K562 (cell line): ENCODE measurements around the gene CERS3. TPM values are rescaled to one million over a fixed set of nuclear protein-coding genes. Genes with fewer than 3 reads are reported as not detected.

ENCODE experiments used
- ATAC-seq: fragments of 200-7000 bp; cut with Tn5 transposase; 3 replicates; pipeline ENCODE4 v1.9.1; 2020; ENCODE audit warnings: moderate library complexity
- BruUV-seq: library from RNA; stranded (reverse); fragments of 400-500 nt; replicated peaks from 2 replicates; lab custom pipeline; 2021; lab: Mats Ljungman, UMichigan
- CTCF ChIA-PET: fragments of 300-600 bp; formaldehyde crosslinking; extraction: SDS; loops from one replicate; lab custom pipeline; 2021; ENCODE audit warnings: low intra/inter-chr PET ratio; lab: Yijun Ruan, JAX
- POLR2A ChIA-PET: fragments of 300-600, 350-650 bp; sonication (Branson Sonifier 250); formaldehyde crosslinking; extraction: SDS; loops from one replicate; lab custom pipeline; 2021; ENCODE audit warnings: antibody characterized with exemption, inconsistent platforms; lab: Yijun Ruan, JAX
- DNase-seq, 4 experiments: peaks; one replicate each; pipeline versions ENCODE4 v3.0.0 to v3.0.0-alpha.2; 2011 to 2018; ENCODE audit warnings: low spot score in 3 of 4, mixed read lengths in 3 of 4; ENCODE audit errors: extremely low read depth in 1 of 4
- FAIRE-seq: peaks from 2 replicates; lab custom pipeline; 2011; peaks lifted over from hg19 to GRCh38; lab: Jason Lieb, UNC
- H2AFZ ChIP-seq: 2 replicates; pipeline ENCODE4 v1.6.0; 2011; ENCODE audit warnings: low read depth, low read length, control low read depth, inconsistent platforms
- H3K27ac ChIP-seq: fragments of 200-600 bp; 3 replicates; pipeline ENCODE4 v1.8.0; 2011; ENCODE audit warnings: low read depth, mild to moderate bottlenecking, control low read depth, inconsistent platforms, low read length, moderate library complexity, mixed read lengths; ENCODE audit errors: extremely low read depth
- H3K27me3 ChIP-seq, 2 experiments: fragments of 300-600 bp in 1 of 2; 2 replicates in 1 of 2; 3 replicates in 1 of 2; pipeline versions ENCODE4 v1.6.0 to v1.8.0; 2011; ENCODE audit warnings: inconsistent platforms in 2 of 2, low read length in 2 of 2, mild to moderate bottlenecking in 1 of 2, mixed read lengths in 1 of 2, moderate library complexity in 1 of 2; ENCODE audit not compliant: control insufficient read depth in 2 of 2, insufficient read depth in 2 of 2
- H3K36me3 ChIP-seq: fragments of 300-600 bp; 3 replicates; pipeline ENCODE4 v1.8.0; 2011; ENCODE audit warnings: mild to moderate bottlenecking, low read length, inconsistent platforms; ENCODE audit not compliant: control insufficient read depth, insufficient read depth
- H3K4me1 ChIP-seq, 2 experiments: fragments of 200-600 bp in 1 of 2; replicated peaks in 1 of 2; 2 replicates in 1 of 2; 3 replicates in 1 of 2; pipeline versions ENCODE4 v1.5.1 to v1.8.0; 2011; ENCODE audit warnings: inconsistent platforms in 2 of 2, low read length in 2 of 2, mild to moderate bottlenecking in 1 of 2, mixed read lengths in 1 of 2, moderate library complexity in 1 of 2; ENCODE audit not compliant: control insufficient read depth in 2 of 2, insufficient read depth in 2 of 2
- H3K4me2 ChIP-seq: 2 replicates; pipeline ENCODE4 v1.6.1; 2011; ENCODE audit warnings: low read length, control low read depth, inconsistent platforms, mixed read lengths; ENCODE audit not compliant: insufficient read depth
- H3K4me3 ChIP-seq: fragments of 200-600 bp; sonication (generic), shearing (Covaris generic); 2 replicates; pipeline ENCODE4 v1.5.1; 2016; ENCODE audit warnings: control low read depth, inconsistent platforms
- H3K79me2 ChIP-seq: fragments of 200-600 bp; 3 replicates; pipeline ENCODE4 v1.8.0; 2011; ENCODE audit warnings: low read length, inconsistent platforms; ENCODE audit not compliant: control insufficient read depth, insufficient read depth
- H3K9ac ChIP-seq, 2 experiments: 2 replicates each; pipeline versions ENCODE4 v1.6.0 to v1.6.1; 2011; ENCODE audit warnings: low read depth in 2 of 2, low read length in 2 of 2, control low read depth in 1 of 2, inconsistent platforms in 1 of 2, mild to moderate bottlenecking in 1 of 2, mixed read lengths in 1 of 2; ENCODE audit not compliant: insufficient read depth in 1 of 2
- H3K9me1 ChIP-seq: one replicate; pipeline ENCODE4 v1.6.0; 2011; ENCODE audit warnings: inconsistent platforms, mild to moderate bottlenecking, low read length, moderate library complexity; ENCODE audit not compliant: control insufficient read depth, insufficient read depth
- H3K9me3 ChIP-seq: replicated peaks from 2 replicates; pipeline ENCODE4 v1.5.1; 2011; ENCODE audit warnings: low read depth, low read length, inconsistent platforms; ENCODE audit not compliant: control insufficient read depth, insufficient read depth
- H4K20me1 ChIP-seq: replicated peaks from 2 replicates; pipeline ENCODE4 v1.6.1; 2011; ENCODE audit warnings: low read length, inconsistent platforms, mixed read lengths; ENCODE audit not compliant: control insufficient read depth, insufficient read depth
- CHCHD3 ChIP-seq: fragments of 250-450 bp; sonication (Bioruptor Pico); IDR thresholded peaks from 2 replicates; pipeline ENCODE4 v2.1.2; 2022; ENCODE audit warnings: mild to moderate bottlenecking
- CTCFL ChIP-seq: IDR thresholded peaks from 2 replicates; pipeline ENCODE4 v1.6.1; 2011; ENCODE audit warnings: borderline replicate concordance, low read depth, mild to moderate bottlenecking, moderate library complexity, low read length; ENCODE audit not compliant: insufficient read depth, poor library complexity, severe bottlenecking
- TAF15 ChIP-seq: fragments of 200-400 bp; formaldehyde crosslinking; IDR thresholded peaks from 2 replicates; pipeline ENCODE4 v1.6.1; 2017; ENCODE audit warnings: mild to moderate bottlenecking, low read depth, low read length, moderate library complexity
- ZBTB26 ChIP-seq: fragments of 450-650 bp; formaldehyde crosslinking; IDR thresholded peaks from 2 replicates; pipeline ENCODE4 v1.4.0; 2022; ENCODE audit warnings: missing genetic modification characterization
- WGBS: fragments of 100-300 bp; shearing (Covaris generic); methylation state at CpG from one replicate; pipeline ENCODE4 v1.1.6; 2016; ENCODE audit warnings: low coverage, mixed read lengths; ENCODE audit not compliant: insufficient coverage; ENCODE audit errors: missing lambda C conversion rate; 5-methylcytosine and 5-hydroxymethylcytosine counted together
- in situ Hi-C: fragments of 300-500 bp; cut with MboI; formaldehyde crosslinking; loops from 4 replicates; pipeline ENCODE4 v1.15.0; 2018; ENCODE audit warnings: inconsistent platforms, mixed read lengths
- intact Hi-C: fragments of 100-400 bp; cut with micrococcal nuclease; formaldehyde crosslinking; loops from 2 replicates; pipeline ENCODE4 v1.14.2; 2022
- polyA plus RNA-seq, 8 experiments: library from polyadenylated mRNA; depleted of rRNA in 4 of 8; stranded (reverse) in 5 of 8; unstranded in 3 of 8; fragments of >200 nt; fragmentation: Nextera tagmentation in 2 of 8; fragmentation: Illumina TruSeq in 1 of 8; extraction: Ambion mirVana in 2 of 8; extraction: Trizol in 1 of 8; gene quantifications; 2 replicates each; pipeline versions ENCODE4 v1.2.1 to v1.2.3, GENCODE V29; 2011 to 2014; ENCODE audit warnings: inconsistent platforms in 1 of 8, missing spikeins in 1 of 8
- total RNA-seq, 7 experiments: library from RNA; depleted of rRNA in 6 of 7; stranded (reverse); fragments of >200 nt in 6 of 7; fragmentation: Illumina TruSeq in 2 of 7; extraction: Trizol in 2 of 7; gene quantifications; 2 replicates each; pipeline versions ENCODE4 v1.2.1 to v1.2.3, GENCODE V29; 2011 to 2021; ENCODE audit warnings: low replicate concordance in 1 of 7

Gene CERS3
- total and polyA plus RNA-seq, 9 of the 15 experiments (the other 6 are each of a cell fraction or from before 2014, with no cell fraction given), result not detected

- no peak for TF ChIP-seq ZBTB26 (CRISPR knock-in tag)
Observed at GRCh38 chr15:100437261-100437660, 91.5 kb downstream of the CERS3 start (continued).

GRCh38 chr15:100434561-100434960 is 94.2 kb downstream of the CERS3 start:
- ChIA-PET POLR2A (no interaction called here), CTCF (no interaction called here)
- Histone ChIP-seq H3K4me1 (no peaks in the 10 kb centered on the region; a peak in 1 of 5 replicates), H3K9me1 (no peaks in the 10 kb centered on the region), H3K9ac (no peak overlapping the region), H2AFZ (no peak overlapping the region), H3K27ac (no peak overlapping the region), H3K4me2 (no peak overlapping the region), H3K4me3 (no peak overlapping the region), H3K36me3 (no peaks in the 10 kb centered on the region), H4K20me1 (no peaks in the 10 kb centered on the region), H3K9me3 (no peaks in the 10 kb centered on the region), H3K27me3 (no peaks in the 10 kb centered on the region; a peak in 1 of 5 replicates), H3K79me2 (no peaks in the 10 kb centered on the region)
- 0% methylated on average over 6 of the region's 6 CpGs for WGBS
- in situ Hi-C loops (no loop called here), intact Hi-C loops (no loop called here)
- no TSS peak for BruUV-seq
- ATAC-seq (no peak), DNase-seq (no peak), FAIRE-seq (no peak)
- TF ChIP-seq CHCHD3 (CRISPR knock-in tag) (no peak), TAF15 (no peak), CTCFL (no peak)
